Gastrocnemius medialis (tissue), 4 donors: ENCODE results near the gene CIBAR2. TPM values are rescaled to one million over a fixed set of nuclear protein-coding genes. Genes with fewer than 3 reads are reported as not detected.

Source experiments
- ATAC-seq, 2 donors: fragments of 150-250 bp; one replicate each; pipeline ENCODE4 v1.9.1; 2016
- DNase-seq, 2 donors: peaks; one replicate each; pipeline ENCODE4 v3.0.0-alpha.2; 2019
- H3K27ac ChIP-seq, 4 donors: fragments of 200-600 bp; sonication (generic); 1 replicate in 1 of 4; 2 replicates in 3 of 4; pipeline ENCODE4 v1.5.1; 2016 to 2018; ENCODE audit warnings: mild to moderate bottlenecking in 2 of 4, moderate library complexity in 1 of 4
- H3K27me3 ChIP-seq, 3 donors: fragments of 200-600 bp; sonication (generic) in 2 of 3; 1 replicate in 1 of 3; 2 replicates in 2 of 3; pipeline versions ENCODE4 v1.5.1 to v1.6.0; 2016 to 2019; ENCODE audit warnings: mild to moderate bottlenecking in 1 of 3, moderate library complexity in 1 of 3
- H3K36me3 ChIP-seq, 2 donors: fragments of 200-600 bp; sonication (generic) in 1 of 2; one replicate each; pipeline ENCODE4 v1.5.1; 2017 to 2018
- H3K4me1 ChIP-seq, 2 donors: fragments of 200-600 bp; sonication (generic) in 1 of 2; one replicate each; pipeline ENCODE4 v1.5.1; 2016 to 2017; ENCODE audit warnings: mild to moderate bottlenecking in 2 of 2
- H3K4me3 ChIP-seq, 4 donors: fragments of 200-600 bp; sonication (generic) in 3 of 4; 1 replicate in 1 of 4; 2 replicates in 3 of 4; pipeline ENCODE4 v1.5.1; 2016 to 2019; ENCODE audit warnings: mild to moderate bottlenecking in 2 of 4
- H3K9me3 ChIP-seq, 3 donors: fragments of 200-600 bp; sonication (generic) in 2 of 3; 1 replicate in 1 of 3; 2 replicates in 2 of 3; pipeline ENCODE4 v1.5.1; 2016 to 2019
- POLR2A ChIP-seq, 2 donors: fragments of 450-650 bp; IDR thresholded peaks; one replicate each; pipeline ENCODE4 v1.6.1; 2017; ENCODE audit warnings: antibody characterized with exemption in 2 of 2, mild to moderate bottlenecking in 2 of 2, moderate library complexity in 2 of 2
- in situ Hi-C, 4 donors: fragments of 200-750 bp; cut with MboI; loops; one replicate each; pipeline versions ENCODE4 v1.15.0 to v1.8.0; 2017; ENCODE audit warnings: low sequenced_read_pairs in 4 of 4
- intact Hi-C: fragments of 100-400 bp; cut with DNase I; formaldehyde crosslinking; loops from one replicate; pipeline ENCODE4 v1.15.1; 2023; ENCODE audit warnings: low total_unique reads
- total RNA-seq, 4 donors: library from RNA; depleted of rRNA; stranded (reverse); fragments of >200 nt; gene quantifications; one replicate each; pipeline versions ENCODE4 v1.1.0 to v1.2.3, GENCODE V29; 2016
- TF ChIP-seq, protein P1 (sequence below), 5 experiments: fragments of 450-650 bp in 3 of 5; fragments of 200-600 bp in 2 of 5; sonication (generic) in 2 of 5; IDR thresholded peaks in 4 of 5; conservative IDR thresholded peaks in 1 of 5; 1 replicate in 4 of 5; 2 replicates in 1 of 5; pipeline ENCODE4 v1.5.1; 2016 to 2019; ENCODE audit warnings: antibody characterized with exemption in 5 of 5, mild to moderate bottlenecking in 3 of 5, moderate library complexity in 3 of 5

CIBAR2 gene
- total RNA-seq, 4 donors from 2014 or later: not detected

DNA sequence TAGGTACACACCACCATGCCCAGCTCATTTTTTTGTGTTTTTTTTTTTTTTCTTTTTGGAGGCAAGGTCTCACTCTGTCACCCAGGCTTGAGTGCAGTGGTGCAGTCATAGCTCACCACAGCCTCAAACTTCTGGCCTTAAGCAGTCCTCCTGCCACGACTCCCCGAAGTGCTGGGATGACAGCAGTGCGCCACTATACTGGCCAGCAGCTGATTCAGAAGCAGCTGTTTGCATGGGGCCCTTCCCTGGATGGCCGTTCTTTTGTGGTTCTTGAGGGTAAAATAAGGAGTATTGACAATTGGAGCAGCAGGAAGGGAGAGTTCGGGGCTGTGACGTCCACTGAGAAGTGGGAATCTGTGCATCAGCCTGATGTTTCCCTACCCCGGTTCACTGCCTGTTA, 43.1 kb downstream of the CIBAR2 start:
- Histone ChIP-seq H3K27me3 (no peaks in the 10 kb centered on the region), H3K4me3 (no peak overlapping the region), H3K36me3 (peaks cover 0 to 13% of the 10 kb centered on the region in 2 donors), H3K27ac (no peak overlapping the region), H3K4me1 (peaks cover 4 to 5% of the 10 kb centered on the region in 2 donors), H3K9me3 (no peaks in the 10 kb centered on the region)
- DNase-seq (no peak), ATAC-seq (no peak)
- intact Hi-C loops (no loop called here), in situ Hi-C loops (no loop called here)
- TF ChIP-seq, protein P1, sequence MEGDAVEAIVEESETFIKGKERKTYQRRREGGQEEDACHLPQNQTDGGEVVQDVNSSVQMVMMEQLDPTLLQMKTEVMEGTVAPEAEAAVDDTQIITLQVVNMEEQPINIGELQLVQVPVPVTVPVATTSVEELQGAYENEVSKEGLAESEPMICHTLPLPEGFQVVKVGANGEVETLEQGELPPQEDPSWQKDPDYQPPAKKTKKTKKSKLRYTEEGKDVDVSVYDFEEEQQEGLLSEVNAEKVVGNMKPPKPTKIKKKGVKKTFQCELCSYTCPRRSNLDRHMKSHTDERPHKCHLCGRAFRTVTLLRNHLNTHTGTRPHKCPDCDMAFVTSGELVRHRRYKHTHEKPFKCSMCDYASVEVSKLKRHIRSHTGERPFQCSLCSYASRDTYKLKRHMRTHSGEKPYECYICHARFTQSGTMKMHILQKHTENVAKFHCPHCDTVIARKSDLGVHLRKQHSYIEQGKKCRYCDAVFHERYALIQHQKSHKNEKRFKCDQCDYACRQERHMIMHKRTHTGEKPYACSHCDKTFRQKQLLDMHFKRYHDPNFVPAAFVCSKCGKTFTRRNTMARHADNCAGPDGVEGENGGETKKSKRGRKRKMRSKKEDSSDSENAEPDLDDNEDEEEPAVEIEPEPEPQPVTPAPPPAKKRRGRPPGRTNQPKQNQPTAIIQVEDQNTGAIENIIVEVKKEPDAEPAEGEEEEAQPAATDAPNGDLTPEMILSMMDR (IDR thresholded peaks at IDR 0.05 in 4 of 5, conservative IDR thresholded peaks at IDR 0.05 in 1 of 5): no peak
- TF ChIP-seq POLR2A (IDR thresholded peaks at IDR 0.05): no peak

DNA sequence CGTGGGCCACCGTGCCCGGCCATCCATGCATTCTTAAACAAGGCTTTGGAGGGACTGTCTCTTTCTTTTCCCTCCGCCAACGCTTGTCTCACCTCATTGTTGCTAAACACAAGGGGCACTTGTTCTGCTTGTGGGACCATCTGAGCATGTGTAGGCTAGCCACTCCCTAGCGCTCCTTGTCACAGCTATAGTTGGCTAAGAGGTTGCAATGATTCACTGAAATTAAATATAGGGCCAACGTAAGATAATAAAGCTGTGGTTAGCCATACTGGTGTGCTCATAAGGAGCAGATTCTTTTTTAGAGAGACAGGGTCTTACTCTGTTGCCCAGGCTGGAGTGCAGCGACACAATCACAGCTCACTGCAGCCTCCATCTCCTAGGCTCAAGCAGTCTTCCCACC, 43.5 kb downstream of the CIBAR2 start:
- no peaks in the 10 kb centered on the region for H3K27me3 ChIP-seq
- no peak overlapping the region for H3K4me3 ChIP-seq
- intact Hi-C loops: no loop called here
- H3K9me3 ChIP-seq: no peaks in the 10 kb centered on the region
- no peak for ATAC-seq
- H3K36me3 ChIP-seq: peaks cover 0 to 13% of the 10 kb centered on the region in 2 donors
- peaks cover 4 to 5% of the 10 kb centered on the region in 2 donors for H3K4me1 ChIP-seq
- H3K27ac ChIP-seq: no peak overlapping the region
- DNase-seq: no peak
- in situ Hi-C loops: no loop called here
- TF ChIP-seq, protein P1 (IDR thresholded peaks at IDR 0.05 in 4 of 5, conservative IDR thresholded peaks at IDR 0.05 in 1 of 5): no peak
- TF ChIP-seq POLR2A (IDR thresholded peaks at IDR 0.05): no peak

DNA sequence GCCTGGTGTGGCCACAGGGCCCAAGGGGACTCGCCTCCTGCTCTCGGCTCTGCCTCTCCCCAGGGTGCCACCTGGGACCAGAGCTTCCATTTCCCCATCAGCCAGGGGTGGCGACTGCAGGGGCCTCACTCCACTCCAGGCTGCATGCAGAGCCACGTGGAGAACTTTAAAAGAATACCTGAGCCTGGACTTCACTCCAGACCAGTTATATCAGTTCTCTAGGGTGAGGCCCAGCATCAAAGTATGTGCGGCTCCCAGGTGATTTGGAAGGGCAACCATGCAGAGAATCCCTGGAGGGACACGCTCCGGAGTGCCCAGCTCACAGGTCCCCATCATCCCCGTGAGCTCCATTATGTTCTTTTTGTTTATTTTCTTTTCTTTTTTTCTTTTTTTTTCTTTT, 44.8 kb downstream of the CIBAR2 start:
- intact Hi-C loops: no loop called here
- TF ChIP-seq, protein P1 (IDR thresholded peaks at IDR 0.05 in 4 of 5, conservative IDR thresholded peaks at IDR 0.05 in 1 of 5): no peak
- TF ChIP-seq POLR2A (IDR thresholded peaks at IDR 0.05): no peak

DNA sequence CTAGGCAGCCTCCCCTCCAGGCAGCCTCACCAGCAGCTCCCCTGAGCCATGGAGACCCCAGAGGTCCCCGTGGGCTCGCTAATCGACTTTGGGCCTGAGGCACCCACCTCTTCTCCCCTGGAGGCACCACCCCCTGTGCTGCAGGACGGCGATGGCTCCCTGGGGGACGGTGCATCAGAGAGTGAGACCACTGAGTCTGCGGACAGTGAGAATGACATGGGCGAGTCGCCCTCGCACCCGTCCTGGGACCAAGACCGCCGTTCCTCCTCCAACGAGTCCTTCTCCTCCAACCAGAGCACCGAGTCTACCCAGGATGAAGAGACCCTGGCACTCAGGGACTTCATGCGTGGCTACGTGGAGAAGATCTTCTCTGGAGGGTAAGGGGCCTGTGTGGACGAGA, 45.2 kb downstream of the CIBAR2 start:
- no peak for DNase-seq

More for the DNA sequence above, 44.8 kb downstream of the CIBAR2 start:
- Histone ChIP-seq H3K4me1 (peaks cover 0 to 2% of the 10 kb centered on the region in 2 donors), H3K27me3 (no peaks in the 10 kb centered on the region), H3K27ac (no peak overlapping the region), H3K4me3 (no peak overlapping the region), H3K9me3 (no peaks in the 10 kb centered on the region), H3K36me3 (peaks cover 0 to 13% of the 10 kb centered on the region in 2 donors)
- in situ Hi-C loops: no loop called here
- no peak for DNase-seq
- no peak for ATAC-seq

More for the DNA sequence above, 45.2 kb downstream of the CIBAR2 start:
- H3K4me3 ChIP-seq: no peak overlapping the region
- no peak for TF ChIP-seq POLR2A (IDR thresholded peaks at IDR 0.05)
- TF ChIP-seq, protein P1 (IDR thresholded peaks at IDR 0.05 in 4 of 5, conservative IDR thresholded peaks at IDR 0.05 in 1 of 5): no peak
- H3K9me3 ChIP-seq: no peaks in the 10 kb centered on the region
- intact Hi-C loops (no loop called here), in situ Hi-C loops (no loop called here)
- H3K27ac ChIP-seq: no peak overlapping the region
- no peaks in the 10 kb centered on the region for H3K27me3 ChIP-seq
- ATAC-seq: no peak
- peaks cover 0 to 12% of the 10 kb centered on the region in 2 donors for H3K36me3 ChIP-seq
- no peaks in the 10 kb centered on the region for H3K4me1 ChIP-seq
